GM12801 (cell line): ENCODE results near the gene LOX.

Source experiments
- TF ChIP-seq, protein P1 (sequence below): IDR thresholded peaks from one replicate; pipeline ENCODE4 v1.5.1; 2011; ENCODE audit warnings: control low read depth; ENCODE audit not compliant: insufficient read length; ENCODE audit errors: extremely low read depth

Gene LOX

DNA sequence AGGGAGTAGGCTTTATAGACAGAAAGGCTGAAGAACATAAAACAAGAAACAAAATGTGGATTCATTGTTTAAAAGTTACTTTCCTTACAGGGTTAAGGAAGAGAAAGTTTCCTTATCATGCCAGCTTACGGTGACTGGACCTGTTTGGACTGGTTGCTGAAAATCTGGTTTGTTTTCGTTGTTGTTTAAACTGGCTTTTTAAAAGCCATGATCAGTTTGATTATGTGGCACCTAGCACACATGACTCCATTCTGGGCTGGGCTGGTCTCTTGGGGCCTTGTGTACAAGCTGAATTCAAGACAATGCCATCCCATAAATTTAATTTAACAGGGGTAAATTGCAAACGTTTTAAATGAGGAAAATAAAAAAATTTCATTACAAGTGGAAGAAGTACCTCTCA, 32.9 kb upstream of the LOX start:
- TF ChIP-seq, protein P1, sequence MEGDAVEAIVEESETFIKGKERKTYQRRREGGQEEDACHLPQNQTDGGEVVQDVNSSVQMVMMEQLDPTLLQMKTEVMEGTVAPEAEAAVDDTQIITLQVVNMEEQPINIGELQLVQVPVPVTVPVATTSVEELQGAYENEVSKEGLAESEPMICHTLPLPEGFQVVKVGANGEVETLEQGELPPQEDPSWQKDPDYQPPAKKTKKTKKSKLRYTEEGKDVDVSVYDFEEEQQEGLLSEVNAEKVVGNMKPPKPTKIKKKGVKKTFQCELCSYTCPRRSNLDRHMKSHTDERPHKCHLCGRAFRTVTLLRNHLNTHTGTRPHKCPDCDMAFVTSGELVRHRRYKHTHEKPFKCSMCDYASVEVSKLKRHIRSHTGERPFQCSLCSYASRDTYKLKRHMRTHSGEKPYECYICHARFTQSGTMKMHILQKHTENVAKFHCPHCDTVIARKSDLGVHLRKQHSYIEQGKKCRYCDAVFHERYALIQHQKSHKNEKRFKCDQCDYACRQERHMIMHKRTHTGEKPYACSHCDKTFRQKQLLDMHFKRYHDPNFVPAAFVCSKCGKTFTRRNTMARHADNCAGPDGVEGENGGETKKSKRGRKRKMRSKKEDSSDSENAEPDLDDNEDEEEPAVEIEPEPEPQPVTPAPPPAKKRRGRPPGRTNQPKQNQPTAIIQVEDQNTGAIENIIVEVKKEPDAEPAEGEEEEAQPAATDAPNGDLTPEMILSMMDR, result no peak

DNA sequence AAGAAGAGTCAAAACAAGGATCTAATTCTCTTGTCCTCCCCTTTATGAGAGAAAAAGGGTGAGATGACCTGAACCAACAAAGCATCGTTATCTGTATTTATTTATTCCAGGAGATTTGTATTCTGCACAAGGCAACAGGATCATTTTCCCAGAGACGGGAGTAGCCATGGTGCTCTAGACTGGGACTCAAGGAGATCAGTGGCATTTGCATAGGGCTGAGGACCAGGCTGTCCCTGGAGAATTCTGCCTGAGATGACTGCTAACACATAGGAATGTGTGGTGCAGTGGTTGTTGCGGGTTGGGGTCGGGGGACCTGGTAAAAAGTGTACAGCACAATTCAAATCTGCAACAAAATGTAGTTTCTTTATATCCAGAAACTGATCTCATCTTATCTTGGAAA, 29.0 kb upstream of the LOX start:
- TF ChIP-seq, protein P1, result no peak

DNA sequence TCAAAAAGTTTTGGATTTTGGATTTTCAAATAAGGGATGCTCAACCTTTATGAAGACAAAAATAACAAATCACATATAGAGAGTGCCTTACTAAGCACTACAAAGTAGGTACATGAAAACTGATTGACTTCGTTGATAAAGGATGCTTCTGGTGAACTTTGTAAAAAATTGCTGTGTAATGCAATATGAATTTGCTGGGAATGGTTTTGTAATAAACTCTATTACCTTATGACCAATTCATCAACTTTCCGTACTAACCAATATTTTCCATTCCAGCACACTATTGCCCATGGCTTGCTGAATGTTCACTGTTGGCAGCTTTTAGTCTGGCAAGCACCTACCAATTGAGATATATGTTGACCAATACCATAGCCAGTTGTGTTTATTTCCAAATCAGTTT, 27.9 kb upstream of the LOX start:
- TF ChIP-seq, protein P1, result no peak

DNA sequence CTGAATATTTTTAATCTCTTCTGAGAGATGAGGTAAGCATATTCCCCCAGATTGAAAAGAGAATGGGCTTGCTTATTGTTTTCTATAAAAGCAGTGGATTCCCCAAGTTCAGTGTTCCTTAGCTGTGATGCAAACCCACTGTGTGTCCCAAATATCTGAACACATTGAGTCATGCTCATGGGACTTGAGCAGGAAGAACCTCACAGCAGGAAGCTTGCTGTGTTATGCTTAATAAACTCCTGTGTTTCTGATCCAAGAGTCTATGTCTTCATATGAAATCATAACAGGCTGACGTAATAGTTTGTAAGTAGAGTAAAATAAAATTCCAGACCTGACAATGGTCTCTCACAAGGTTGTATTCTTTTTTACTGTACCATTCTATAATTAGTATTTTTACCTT, 24.8 kb upstream of the LOX start:
- TF ChIP-seq, protein P1, result no peak

DNA sequence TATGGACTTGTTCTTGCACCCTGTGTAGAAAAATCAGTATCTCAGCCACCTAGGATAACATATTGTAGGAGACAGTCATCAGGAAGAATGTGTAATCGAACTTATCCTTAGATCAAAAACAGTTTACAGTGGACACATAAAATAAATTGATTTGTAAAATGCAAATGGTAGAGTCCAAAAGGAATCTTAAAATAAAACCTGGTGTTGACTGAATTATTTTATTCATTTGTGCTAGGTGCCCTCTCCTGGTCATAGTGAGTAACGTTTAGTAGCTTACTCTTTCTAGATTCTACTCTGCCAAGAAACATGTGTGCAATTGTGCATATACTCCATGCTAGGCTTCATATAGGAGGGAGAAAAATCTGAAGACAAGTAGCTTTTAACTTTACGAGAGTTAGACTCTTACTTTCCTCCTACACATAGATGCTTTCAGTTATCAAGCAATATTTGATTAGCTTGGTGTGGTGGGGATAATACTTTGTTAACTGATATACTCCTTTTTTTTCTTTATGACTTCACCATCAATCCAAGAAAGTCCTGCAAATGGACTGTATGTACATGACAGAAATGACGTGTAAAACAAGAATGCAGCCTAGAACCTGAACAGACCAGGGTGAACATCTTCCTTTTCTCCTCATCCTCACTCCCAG, 23.7 kb upstream of the LOX start:
- TF ChIP-seq, protein P1, result no peak

DNA sequence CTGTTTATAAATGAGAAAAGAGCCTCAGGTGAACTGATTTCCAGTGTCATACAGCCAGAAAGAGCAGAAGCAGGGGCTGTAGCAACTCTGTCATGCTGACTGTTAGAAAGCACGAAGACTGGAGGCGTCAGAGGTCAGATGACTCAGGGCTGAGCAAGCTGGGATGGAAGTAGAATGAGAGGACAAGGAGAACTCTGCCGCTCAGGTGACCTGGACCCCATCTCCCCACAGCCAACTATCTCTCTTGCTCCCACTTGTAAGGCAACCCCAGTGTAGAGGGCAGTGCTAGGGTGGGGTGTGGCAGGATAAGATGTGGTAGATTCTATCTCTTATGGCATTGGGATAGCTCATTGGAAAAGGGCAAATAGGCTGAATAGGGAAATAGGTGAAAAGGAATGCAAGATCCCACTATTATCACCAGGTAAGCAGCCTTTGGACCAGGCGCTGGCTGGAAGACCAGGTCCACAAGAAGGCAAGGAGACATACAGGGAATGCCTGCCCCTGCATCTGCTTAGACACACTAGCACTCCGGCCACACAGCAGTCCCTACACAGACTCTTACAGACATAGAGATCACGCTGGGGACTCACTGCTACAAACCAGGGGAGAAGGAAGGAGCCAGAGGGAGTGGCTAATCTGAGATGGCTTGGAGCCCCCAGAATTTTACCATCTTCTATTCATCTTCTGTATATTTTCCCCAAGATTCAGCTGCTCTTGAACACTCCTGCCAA, 21.2 kb upstream of the LOX start:
- TF ChIP-seq, protein P1, result no peak

DNA sequence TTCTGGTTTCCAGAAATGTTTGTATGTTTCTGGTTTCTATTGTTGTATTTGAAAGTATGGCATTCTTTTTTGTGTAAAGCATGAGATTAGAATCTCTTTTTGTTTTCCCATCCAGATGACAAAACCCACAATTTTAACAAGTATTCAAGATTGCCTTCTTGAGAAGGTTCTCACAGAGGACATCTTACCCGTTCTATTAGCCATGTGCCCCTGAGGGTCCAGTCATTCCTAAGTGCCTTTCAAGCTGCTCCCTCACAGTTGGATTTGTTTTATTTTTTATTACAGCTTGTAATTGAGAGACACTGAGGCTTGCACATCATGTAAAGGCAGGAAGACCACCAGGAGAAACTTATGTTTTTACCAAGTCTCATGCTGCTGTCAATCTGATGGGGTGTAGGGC, 19.3 kb upstream of the LOX start:
- TF ChIP-seq, protein P1, result no peak
